HEK293 (cell line): Measurements from ENCODE around the gene KRIT1.
"Not testable (repeated sequence)": the region's sequence is repeated elsewhere in the genome, so short reads cannot be mapped to it uniquely, and the experiment has no call there.

Source experiments
- CTCF ChIA-PET: fragments of 350-600 bp; formaldehyde crosslinking; extraction: SDS; loops from one replicate; lab custom pipeline; 2021; ENCODE audit warnings: antibody characterized with exemption; lab: Yijun Ruan, JAX
- POLR2A ChIA-PET: fragments of 300-600 bp; formaldehyde crosslinking; extraction: SDS; loops from one replicate; lab custom pipeline; 2020; ENCODE audit warnings: antibody characterized with exemption, inconsistent platforms; lab: Yijun Ruan, JAX
- H3K27ac ChIP-seq: fragments of 200-500 bp; sonication (Bioruptor generic); 2 replicates; pipeline ENCODE4 v1.5.1; 2014; ENCODE audit warnings: low read depth, low read length, control low read depth, inconsistent platforms; ENCODE audit errors: extremely low read depth
- H3K36me3 ChIP-seq, 2 experiments: fragments of 200-500 bp in 1 of 2; sonication (Bioruptor generic) in 1 of 2; 1 replicate in 1 of 2; 2 replicates in 1 of 2; pipeline ENCODE4 v1.5.1; 2014 to 2017; ENCODE audit warnings: inconsistent platforms in 2 of 2, low read length in 2 of 2; ENCODE audit not compliant: control insufficient read depth in 2 of 2, insufficient read depth in 1 of 2
- H3K4me1 ChIP-seq: fragments of 200-500 bp; sonication (Bioruptor generic); 2 replicates; pipeline ENCODE4 v1.5.1; 2014; ENCODE audit warnings: mild to moderate bottlenecking, low read length, inconsistent platforms; ENCODE audit not compliant: control insufficient read depth, insufficient read depth
- H3K4me3 ChIP-seq: 2 replicates; pipeline ENCODE4 v1.5.1; 2011; ENCODE audit warnings: low read depth, mild to moderate bottlenecking, control low read depth, low read length, moderate library complexity
- H3K9me3 ChIP-seq: fragments of 200-500 bp; sonication (Bioruptor generic); 2 replicates; pipeline ENCODE4 v1.5.1; 2014; ENCODE audit warnings: low read depth, low read length, inconsistent platforms; ENCODE audit not compliant: control insufficient read depth, insufficient read depth
- EGR2 ChIP-seq: fragments of 450-650 bp; formaldehyde crosslinking; IDR thresholded peaks from 2 replicates; pipeline ENCODE4 v1.5.1; 2016; ENCODE audit warnings: low read depth, missing biosample characterization, missing genetic modification characterization
- GLIS1 ChIP-seq: fragments of 450-650 bp; formaldehyde crosslinking; IDR thresholded peaks from 2 replicates; pipeline ENCODE4 v1.5.1; 2016; ENCODE audit warnings: missing biosample characterization, missing genetic modification characterization
- IKZF3 ChIP-seq: fragments of 450-650 bp; IDR thresholded peaks from 2 replicates; pipeline ENCODE4 v1.5.0; 2018; ENCODE audit warnings: missing biosample characterization, mild to moderate bottlenecking, missing genetic modification characterization, moderate library complexity
- KLF16 ChIP-seq: fragments of 450-650 bp; formaldehyde crosslinking; IDR thresholded peaks from 2 replicates; pipeline ENCODE4 v1.5.1; 2017; ENCODE audit warnings: missing biosample characterization, missing genetic modification characterization
- KLF9 ChIP-seq: fragments of 450-650 bp; formaldehyde crosslinking; IDR thresholded peaks from 2 replicates; pipeline ENCODE4 v1.5.1; 2016; ENCODE audit warnings: missing biosample characterization, missing genetic modification characterization, low read depth
- MYNN ChIP-seq: fragments of 450-650 bp; formaldehyde crosslinking; IDR thresholded peaks from 2 replicates; pipeline ENCODE4 v1.5.1; 2016; ENCODE audit warnings: missing biosample characterization, missing genetic modification characterization, borderline replicate concordance
- OVOL3 ChIP-seq: fragments of 450-650 bp; formaldehyde crosslinking; IDR thresholded peaks from 2 replicates; pipeline ENCODE4 v1.5.1; 2016; ENCODE audit warnings: missing biosample characterization, missing genetic modification characterization
- SETDB1 ChIP-seq: IDR thresholded peaks from one replicate; pipeline ENCODE4 v1.6.1; 2017; ENCODE audit warnings: mild to moderate bottlenecking, low read length, moderate library complexity, mixed read lengths; ENCODE audit not compliant: insufficient read length
- TRIM28 ChIP-seq: IDR thresholded peaks from 2 replicates; pipeline ENCODE4 v1.6.1; 2011; ENCODE audit warnings: low read length, control low read depth, borderline replicate concordance
- WT1 ChIP-seq: fragments of 450-650 bp; formaldehyde crosslinking; IDR thresholded peaks from 2 replicates; pipeline ENCODE4 v1.5.1; 2016; ENCODE audit warnings: missing biosample characterization, missing genetic modification characterization
- ZBTB11 ChIP-seq: fragments of 450-650 bp; formaldehyde crosslinking; conservative IDR thresholded peaks from 2 replicates; pipeline ENCODE4 v1.5.1; 2016; ENCODE audit warnings: low read depth, missing biosample characterization, missing genetic modification characterization
- ZNF121 ChIP-seq: fragments of 450-650 bp; formaldehyde crosslinking; IDR thresholded peaks from 2 replicates; pipeline ENCODE4 v1.5.1; 2016; ENCODE audit warnings: missing biosample characterization, missing genetic modification characterization
- ZNF155 ChIP-seq: fragments of 450-650 bp; formaldehyde crosslinking; IDR thresholded peaks from 2 replicates; pipeline ENCODE4 v1.5.1; 2016; ENCODE audit warnings: missing biosample characterization, missing genetic modification characterization
- ZNF184 ChIP-seq: fragments of 450-650 bp; IDR thresholded peaks from 2 replicates; pipeline ENCODE4 v1.5.1; 2018; ENCODE audit warnings: missing biosample characterization, mild to moderate bottlenecking, missing genetic modification characterization
- ZNF214 ChIP-seq: fragments of 450-650 bp; formaldehyde crosslinking; IDR thresholded peaks from 2 replicates; pipeline ENCODE4 v1.5.1; 2017; ENCODE audit warnings: missing biosample characterization, mild to moderate bottlenecking, missing genetic modification characterization, borderline replicate concordance
- ZNF280C ChIP-seq: fragments of 450-650 bp; formaldehyde crosslinking; IDR thresholded peaks from 2 replicates; pipeline ENCODE4 v1.5.1; 2016; ENCODE audit warnings: missing biosample characterization, missing genetic modification characterization
- ZNF354C ChIP-seq: fragments of 450-650 bp; formaldehyde crosslinking; IDR thresholded peaks from 2 replicates; pipeline ENCODE4 v1.5.1; 2016; ENCODE audit warnings: missing biosample characterization, missing genetic modification characterization, low read depth, borderline replicate concordance
- ZNF398 ChIP-seq: fragments of 450-650 bp; formaldehyde crosslinking; IDR thresholded peaks from 2 replicates; pipeline ENCODE4 v1.5.1; 2017; ENCODE audit warnings: missing biosample characterization, missing genetic modification characterization
- ZNF501 ChIP-seq: fragments of 450-650 bp; formaldehyde crosslinking; IDR thresholded peaks from 2 replicates; pipeline ENCODE4 v1.5.1; 2016; ENCODE audit warnings: missing biosample characterization, missing genetic modification characterization
- ZNF513 ChIP-seq: fragments of 450-650 bp; IDR thresholded peaks from 2 replicates; pipeline ENCODE4 v1.5.1; 2018; ENCODE audit warnings: missing biosample characterization, missing genetic modification characterization
- ZNF558 ChIP-seq: fragments of 450-650 bp; formaldehyde crosslinking; IDR thresholded peaks from 2 replicates; pipeline ENCODE4 v1.5.1; 2016; ENCODE audit warnings: missing biosample characterization, missing genetic modification characterization
- ZNF623 ChIP-seq: fragments of 450-650 bp; formaldehyde crosslinking; IDR thresholded peaks from 2 replicates; pipeline ENCODE4 v1.5.1; 2016; ENCODE audit warnings: missing biosample characterization, missing genetic modification characterization
- ZNF768 ChIP-seq: fragments of 450-650 bp; formaldehyde crosslinking; IDR thresholded peaks from 2 replicates; pipeline ENCODE4 v1.5.1; 2018; ENCODE audit warnings: missing biosample characterization, mild to moderate bottlenecking, missing genetic modification characterization
- ZNF791 ChIP-seq: fragments of 450-650 bp; formaldehyde crosslinking; IDR thresholded peaks from 2 replicates; pipeline ENCODE4 v1.5.1; 2016; ENCODE audit warnings: missing biosample characterization, missing genetic modification characterization
- ZNF837 ChIP-seq: fragments of 450-650 bp; formaldehyde crosslinking; IDR thresholded peaks from 2 replicates; pipeline ENCODE4 v1.5.1; 2016; ENCODE audit warnings: missing biosample characterization, missing genetic modification characterization
- ZSCAN30 ChIP-seq: fragments of 450-650 bp; IDR thresholded peaks from 2 replicates; pipeline ENCODE4 v1.5.1; 2018; ENCODE audit warnings: missing biosample characterization, mild to moderate bottlenecking, missing genetic modification characterization, moderate library complexity

KRIT1 gene

GRCh38 chr7:92254800-92255199, 9.1 kb upstream of the KRIT1 start:
- POLR2A ChIA-PET, H3K27ac ChIP-seq, H3K4me3 ChIP-seq, H3K9me3 ChIP-seq, H3K4me1 ChIP-seq, CTCF ChIA-PET, H3K36me3 ChIP-seq: not testable (repeated sequence)
- TF ChIP-seq SETDB1 = peak; percentile 74

- TF ChIP-seq KLF16 = no peak
- TF ChIP-seq ZNF501 (tag by site-specific recombination) = no peak
- TF ChIP-seq ZNF791 = no peak
- no peak for TF ChIP-seq ZNF184
- TF ChIP-seq TRIM28 = no peak
- TF ChIP-seq OVOL3 = no peak
- no peak for TF ChIP-seq ZNF768 (tag by site-specific recombination)
- no peak for TF ChIP-seq ZNF558 (tag by site-specific recombination)
- TF ChIP-seq ZNF354C (tag by site-specific recombination) = no peak
- no peak for TF ChIP-seq MYNN (tag by site-specific recombination)
- H3K4me1 ChIP-seq = no peaks in the 10 kb centered on the region
- ChIA-PET POLR2A (no interaction called here), CTCF (no interaction called here)
- no peak overlapping the region for H3K27ac ChIP-seq
- no peaks in the 10 kb centered on the region; a peak in 1 of 3 replicates for H3K36me3 ChIP-seq
- H3K4me3 ChIP-seq = no peak overlapping the region
- H3K9me3 ChIP-seq = no peaks in the 10 kb centered on the region
These were observed 7.5 kb upstream of the KRIT1 start for GRCh38 chr7:92253251-92253650.

GRCh38 chr7:92251181-92251580, 5.5 kb upstream of the KRIT1 start:
- no peak overlapping the region for H3K4me3 ChIP-seq
- no peaks in the 10 kb centered on the region for H3K9me3 ChIP-seq
- no peak overlapping the region for H3K27ac ChIP-seq
- H3K36me3 ChIP-seq = no peaks in the 10 kb centered on the region; a peak in 1 of 3 replicates
- no peaks in the 10 kb centered on the region for H3K4me1 ChIP-seq
- POLR2A ChIA-PET = no interaction called here
- CTCF ChIA-PET = no interaction called here
- TF ChIP-seq GLIS1 (tag by site-specific recombination) (no peak), ZNF398 (tag by site-specific recombination) (no peak), ZSCAN30 (tag by site-specific recombination) (no peak), ZNF837 (tag by site-specific recombination) (no peak), ZNF513 (tag by site-specific recombination) (no peak), IKZF3 (tag by site-specific recombination) (no peak), EGR2 (no peak), WT1 (tag by site-specific recombination) (no peak), ZBTB11 (tag by site-specific recombination) (no peak), ZNF121 (tag by site-specific recombination) (no peak), ZNF280C (tag by site-specific recombination) (no peak), ZNF623 (tag by site-specific recombination) (no peak), ZNF214 (no peak), ZNF155 (tag by site-specific recombination) (no peak), KLF9 (tag by site-specific recombination) (no peak)
